ENCODE results near the gene TMEM139.

GRCh38 chr7:143265017-143265693, 19.6 kb upstream of the TMEM139 start:
- TF ChIP-seq TCF7L2 (IDR thresholded peaks at IDR 0.05; ENCODE audit: low read depth, low read length) (no peak), CTCF (IDR thresholded peaks at IDR 0.05) (no peak)
